ENCODE results near the gene ATG3.

DNA sequence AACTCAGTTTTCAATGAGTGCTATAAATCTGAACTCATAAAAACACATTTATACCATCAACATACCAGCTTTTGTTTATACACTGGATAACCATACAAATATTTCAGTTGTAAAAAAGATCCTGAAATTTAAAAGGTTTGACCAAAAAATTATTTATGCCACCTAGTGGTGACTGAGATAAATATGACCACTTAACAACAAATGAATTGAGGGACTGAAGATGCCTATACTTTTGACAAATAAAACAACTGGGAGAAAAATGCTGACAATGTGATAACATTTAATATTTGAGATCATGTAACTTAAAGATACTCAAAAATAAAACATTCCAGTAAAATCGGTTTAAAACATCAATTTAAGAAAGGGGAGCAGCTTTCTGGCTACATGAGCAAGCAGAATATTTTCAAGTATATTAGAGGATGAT, 30.4 kb downstream of the ATG3 start:
- TF ChIP-seq, protein P1, sequence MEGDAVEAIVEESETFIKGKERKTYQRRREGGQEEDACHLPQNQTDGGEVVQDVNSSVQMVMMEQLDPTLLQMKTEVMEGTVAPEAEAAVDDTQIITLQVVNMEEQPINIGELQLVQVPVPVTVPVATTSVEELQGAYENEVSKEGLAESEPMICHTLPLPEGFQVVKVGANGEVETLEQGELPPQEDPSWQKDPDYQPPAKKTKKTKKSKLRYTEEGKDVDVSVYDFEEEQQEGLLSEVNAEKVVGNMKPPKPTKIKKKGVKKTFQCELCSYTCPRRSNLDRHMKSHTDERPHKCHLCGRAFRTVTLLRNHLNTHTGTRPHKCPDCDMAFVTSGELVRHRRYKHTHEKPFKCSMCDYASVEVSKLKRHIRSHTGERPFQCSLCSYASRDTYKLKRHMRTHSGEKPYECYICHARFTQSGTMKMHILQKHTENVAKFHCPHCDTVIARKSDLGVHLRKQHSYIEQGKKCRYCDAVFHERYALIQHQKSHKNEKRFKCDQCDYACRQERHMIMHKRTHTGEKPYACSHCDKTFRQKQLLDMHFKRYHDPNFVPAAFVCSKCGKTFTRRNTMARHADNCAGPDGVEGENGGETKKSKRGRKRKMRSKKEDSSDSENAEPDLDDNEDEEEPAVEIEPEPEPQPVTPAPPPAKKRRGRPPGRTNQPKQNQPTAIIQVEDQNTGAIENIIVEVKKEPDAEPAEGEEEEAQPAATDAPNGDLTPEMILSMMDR (IDR thresholded peaks at IDR 0.05; ENCODE audit: low read depth, low read length, poor library complexity, severe bottlenecking) = peak; percentile 69
- no peak for TF ChIP-seq EZH2phosphoT487 (IDR thresholded peaks at IDR 0.05; ENCODE audit: borderline replicate concordance, low read length)

Measured in DOHH2 (cell line).